HCT116 (cell line): Measurements from ENCODE around the gene PI4KA. TPM values are rescaled to one million over a fixed set of nuclear protein-coding genes. Genes with fewer than 3 reads are reported as not detected.
"Not testable (repeated sequence)": the region's sequence is repeated elsewhere in the genome, so short reads cannot be mapped to it uniquely, and the experiment has no call there.

Experiments used
- ATAC-seq: fragments of 200-7000 bp; cut with Tn5 transposase; 2 replicates; pipeline ENCODE4 v1.9.1; 2020; ENCODE audit warnings: mild to moderate bottlenecking, moderate library complexity
- BruUV-seq: library from RNA; stranded (reverse); fragments of 400-500 nt; replicated peaks from 2 replicates; lab custom pipeline; 2021; lab: Mats Ljungman, UMichigan
- CTCF ChIA-PET: fragments of 300-600 bp; sonication (Branson Sonifier 250); formaldehyde crosslinking; loops from one replicate; lab custom pipeline; 2021; ENCODE audit warnings: antibody characterized with exemption; lab: Charles Lee
- POLR2A ChIA-PET: fragments of 300-600, 350-600 bp; sonication (Branson Sonifier 250); formaldehyde crosslinking; loops from one replicate; lab custom pipeline; 2021; ENCODE audit warnings: antibody characterized with exemption; lab: Charles Lee
- RAD21 ChIA-PET, 2 experiments: fragments of 300-600 bp; sonication (Branson Sonifier 250); formaldehyde crosslinking; loops; one replicate each; lab custom pipeline; 2023; ENCODE audit warnings: low total read pairs in 2 of 2; ENCODE audit not compliant: uncharacterized antibody in 2 of 2, unreplicated experiment in 2 of 2, low non-redundant PET in 1 of 2; lab: Charles Lee
- DNase-seq: peaks from one replicate; pipeline ENCODE4 v3.0.0-alpha.2; 2010; ENCODE audit warnings: low read depth, low spot score
- H2AFZ ChIP-seq: fragments of 200-600 bp; shearing (Covaris generic), sonication (generic); 2 replicates; pipeline ENCODE4 v1.6.1; 2017; ENCODE audit warnings: low read depth, mixed run types, mixed read lengths, antibody characterized with exemption, low read length; ENCODE audit not compliant: poor library complexity, severe bottlenecking
- H3K27ac ChIP-seq: 2 replicates; pipeline ENCODE4 v1.5.1; 2012; ENCODE audit warnings: low read depth, low read length
- H3K27me3 ChIP-seq: fragments of 200-600 bp; sonication (generic); 2 replicates; pipeline ENCODE4 v1.6.1; 2016; ENCODE audit warnings: mixed run types, low read length, mixed read lengths; ENCODE audit not compliant: insufficient read depth
- H3K36me3 ChIP-seq, 2 experiments: fragments of 200-500 bp in 1 of 2; fragments of 200-600 bp in 1 of 2; sonication (Bioruptor generic) in 1 of 2; sonication (generic) in 1 of 2; 2 replicates each; pipeline versions ENCODE4 v1.5.1 to v1.6.1; 2014 to 2016; ENCODE audit warnings: low read length in 2 of 2, inconsistent platforms in 1 of 2, mixed read lengths in 1 of 2, mixed run types in 1 of 2; ENCODE audit not compliant: insufficient read depth in 2 of 2, control insufficient read depth in 1 of 2
- H3K4me1 ChIP-seq, 2 experiments: fragments of 200-600 bp in 1 of 2; sonication (generic) in 1 of 2; 2 replicates each; pipeline versions ENCODE4 v1.5.1 to v1.6.1; 2012 to 2017; ENCODE audit warnings: low read length in 2 of 2, inconsistent platforms in 1 of 2, mild to moderate bottlenecking in 1 of 2, mixed read lengths in 1 of 2, mixed run types in 1 of 2, moderate library complexity in 1 of 2; ENCODE audit not compliant: insufficient read depth in 2 of 2, control insufficient read depth in 1 of 2
- H3K4me2 ChIP-seq: fragments of 200-600 bp; sonication (generic); 2 replicates; pipeline ENCODE4 v1.6.1; 2017; ENCODE audit warnings: mixed run types, low read length, mixed read lengths
- H3K4me3 ChIP-seq, 2 experiments: fragments of 200-600 bp in 1 of 2; sonication (generic) in 1 of 2; replicated peaks in 1 of 2; 2 replicates each; pipeline ENCODE4 v1.5.1; 2011 to 2016; ENCODE audit warnings: low read length in 2 of 2, control low read depth in 1 of 2, low read depth in 1 of 2, mild to moderate bottlenecking in 1 of 2, mixed read lengths in 1 of 2, mixed run types in 1 of 2
- H3K79me2 ChIP-seq: fragments of 200-600 bp; sonication (generic); 2 replicates; pipeline ENCODE4 v1.6.1; 2017; ENCODE audit warnings: mild to moderate bottlenecking, mixed run types, low read length, moderate library complexity, mixed read lengths; ENCODE audit not compliant: insufficient read depth
- H3K9ac ChIP-seq: fragments of 200-600 bp; sonication (generic); 2 replicates; pipeline ENCODE4 v1.6.1; 2016; ENCODE audit warnings: low read length, mixed read lengths
- H3K9me2 ChIP-seq: fragments of 200-600 bp; sonication (generic), shearing (Covaris generic); 2 replicates; pipeline ENCODE4 v1.6.1; 2017; ENCODE audit warnings: mixed run types, mild to moderate bottlenecking, moderate library complexity; ENCODE audit not compliant: insufficient read depth
- H3K9me3 ChIP-seq, 2 experiments: fragments of 200-500 bp in 1 of 2; fragments of 200-600 bp in 1 of 2; sonication (Bioruptor generic) in 1 of 2; sonication (generic) in 1 of 2; 2 replicates each; pipeline ENCODE4 v1.6.1; 2014 to 2017; ENCODE audit warnings: low read length in 2 of 2, mixed read lengths in 2 of 2, inconsistent platforms in 1 of 2, low read depth in 1 of 2, mild to moderate bottlenecking in 1 of 2, mixed run types in 1 of 2, moderate library complexity in 1 of 2; ENCODE audit not compliant: control insufficient read depth in 1 of 2, insufficient read depth in 1 of 2
- H4K20me1 ChIP-seq: fragments of 200-600 bp; sonication (generic), shearing (Covaris generic); 2 replicates; pipeline ENCODE4 v1.6.1; 2017; ENCODE audit warnings: mixed run types, mild to moderate bottlenecking, moderate library complexity; ENCODE audit not compliant: insufficient read depth
- POLR2A ChIP-seq: IDR thresholded peaks from 2 replicates; pipeline ENCODE4 v1.7.0; 2011; ENCODE audit warnings: borderline replicate concordance; ENCODE audit not compliant: insufficient read depth, insufficient read length; ENCODE audit errors: extremely low read depth
- RAD21 ChIP-seq: IDR thresholded peaks from 2 replicates; pipeline ENCODE4 v1.6.1; 2012; ENCODE audit warnings: low read depth, mild to moderate bottlenecking
- SIN3A ChIP-seq: IDR thresholded peaks from 2 replicates; pipeline ENCODE4 v1.6.1; 2012; ENCODE audit warnings: low read depth
- SRF ChIP-seq: IDR thresholded peaks from 2 replicates; pipeline ENCODE4 v1.6.1; 2012; ENCODE audit warnings: low read depth
- YY1 ChIP-seq: IDR thresholded peaks from 2 replicates; pipeline ENCODE4 v1.6.1; 2011; ENCODE audit warnings: low read length, low read depth, moderate library complexity, mild to moderate bottlenecking; ENCODE audit not compliant: insufficient replicate concordance; ENCODE audit errors: extremely low read depth
- ZFX ChIP-seq: fragments of 450-650 bp; IDR thresholded peaks from 2 replicates; pipeline ENCODE4 v1.6.1; 2017
- intact Hi-C: fragments of 100-400 bp; cut with micrococcal nuclease; formaldehyde crosslinking; loops from 2 replicates; pipeline ENCODE4 v1.10.0; 2022
- total RNA-seq: library from RNA; stranded (reverse); gene quantifications from one replicate; pipeline ENCODE4 v1.2.1, GENCODE V29; 2021; ENCODE audit not compliant: unreplicated experiment
- TF ChIP-seq, protein P1 (sequence below): IDR thresholded peaks from 2 replicates; pipeline ENCODE4 v1.6.1; 2012

The PI4KA gene
- total RNA-seq, 1 experiment from 2014 or later = 59.6 TPM

DNA sequence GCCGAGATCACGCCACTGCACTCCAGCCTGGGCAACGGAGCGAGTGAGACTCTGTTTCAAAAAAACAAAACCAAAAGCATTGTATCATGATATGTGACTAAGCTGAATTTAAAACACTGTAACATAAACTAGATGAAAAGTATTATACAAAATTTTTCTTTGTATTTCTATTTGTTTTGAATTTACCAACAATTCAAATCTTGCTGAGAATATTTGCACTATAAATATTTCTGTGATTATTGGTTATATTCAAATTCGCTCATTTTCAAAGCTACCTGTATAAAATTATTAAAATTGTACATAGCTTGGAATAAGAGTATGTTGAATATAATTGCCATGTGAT, 186.6 kb downstream of the PI4KA start:
- POLR2A ChIA-PET = no interaction called here
- Histone ChIP-seq H3K27ac (no peak overlapping the region), H4K20me1 (no peaks in the 10 kb centered on the region), H3K36me3 (no peaks in the 10 kb centered on the region), H3K4me2 (no peak overlapping the region), H3K27me3 (no peaks in the 10 kb centered on the region), H3K9ac (no peak overlapping the region), H3K79me2 (no peaks in the 10 kb centered on the region), H3K9me2 (no peaks in the 10 kb centered on the region)
- RAD21 ChIA-PET = no interaction called here
- intact Hi-C loops = no loop called here
- ATAC-seq = no peak
- TF ChIP-seq SRF (no peak), YY1 (no peak)
- TF ChIP-seq, protein P1, sequence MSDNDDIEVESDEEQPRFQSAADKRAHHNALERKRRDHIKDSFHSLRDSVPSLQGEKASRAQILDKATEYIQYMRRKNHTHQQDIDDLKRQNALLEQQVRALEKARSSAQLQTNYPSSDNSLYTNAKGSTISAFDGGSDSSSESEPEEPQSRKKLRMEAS = no peak
- TF ChIP-seq, all 23 proteins: peak for 0
- Histone ChIP-seq H3K4me1 (no peaks in the 10 kb centered on the region), H3K9me3 (no peaks in the 10 kb centered on the region), H2AFZ (no peak overlapping the region), H3K4me3 (no peak overlapping the region)
- DNase-seq = no peak
- CTCF ChIA-PET = no interaction called here
- no TSS peak for BruUV-seq

DNA sequence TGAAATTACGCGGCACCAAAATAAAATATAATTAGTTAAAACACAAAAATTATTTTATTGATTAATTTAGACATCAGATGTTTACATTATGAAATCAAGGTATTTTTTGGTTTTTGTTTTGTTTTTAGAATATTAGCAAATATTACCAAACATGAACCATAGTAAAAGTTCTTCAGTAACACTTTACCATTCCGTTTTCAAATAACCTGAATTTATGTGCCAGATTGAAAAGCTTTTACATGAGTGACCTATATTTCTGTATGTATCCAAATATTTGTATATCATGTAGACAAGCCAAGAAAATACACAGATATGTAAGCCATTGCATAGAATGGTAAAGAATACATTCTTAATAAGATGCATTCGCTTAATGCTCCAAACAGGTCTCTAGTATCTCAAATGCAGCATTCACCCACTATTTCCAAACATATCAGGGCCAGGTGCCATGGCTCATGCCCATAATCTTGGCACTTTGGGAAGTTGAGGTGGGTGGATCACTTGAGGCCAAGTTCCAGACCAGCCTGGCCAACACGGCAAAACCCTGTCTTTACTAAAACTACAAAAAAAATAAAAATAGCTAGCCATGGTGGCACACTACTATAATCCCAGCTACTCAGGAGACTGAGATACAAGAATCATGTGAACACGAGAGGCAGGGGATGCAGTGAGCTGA, 187.1 kb downstream of the PI4KA start:
- Histone ChIP-seq H3K9me2 (no peaks in the 10 kb centered on the region), H3K4me2 (no peak overlapping the region), H3K9me3 (no peaks in the 10 kb centered on the region), H2AFZ (no peak overlapping the region), H3K4me1 (no peaks in the 10 kb centered on the region), H3K27me3 (no peaks in the 10 kb centered on the region), H4K20me1 (no peaks in the 10 kb centered on the region), H3K79me2 (no peaks in the 10 kb centered on the region), H3K27ac (no peak overlapping the region), H3K9ac (no peak overlapping the region), H3K4me3 (no peak overlapping the region), H3K36me3 (no peaks in the 10 kb centered on the region)
- DNase-seq (no peak), ATAC-seq (no peak)
- RAD21 ChIA-PET = no interaction called here
- BruUV-seq = no TSS peak
- TF ChIP-seq RAD21 (no peak), SIN3A (no peak), POLR2A (no peak), ZFX (no peak)
- intact Hi-C loops = no loop called here
- CTCF ChIA-PET = no interaction called here
- POLR2A ChIA-PET = no interaction called here

DNA sequence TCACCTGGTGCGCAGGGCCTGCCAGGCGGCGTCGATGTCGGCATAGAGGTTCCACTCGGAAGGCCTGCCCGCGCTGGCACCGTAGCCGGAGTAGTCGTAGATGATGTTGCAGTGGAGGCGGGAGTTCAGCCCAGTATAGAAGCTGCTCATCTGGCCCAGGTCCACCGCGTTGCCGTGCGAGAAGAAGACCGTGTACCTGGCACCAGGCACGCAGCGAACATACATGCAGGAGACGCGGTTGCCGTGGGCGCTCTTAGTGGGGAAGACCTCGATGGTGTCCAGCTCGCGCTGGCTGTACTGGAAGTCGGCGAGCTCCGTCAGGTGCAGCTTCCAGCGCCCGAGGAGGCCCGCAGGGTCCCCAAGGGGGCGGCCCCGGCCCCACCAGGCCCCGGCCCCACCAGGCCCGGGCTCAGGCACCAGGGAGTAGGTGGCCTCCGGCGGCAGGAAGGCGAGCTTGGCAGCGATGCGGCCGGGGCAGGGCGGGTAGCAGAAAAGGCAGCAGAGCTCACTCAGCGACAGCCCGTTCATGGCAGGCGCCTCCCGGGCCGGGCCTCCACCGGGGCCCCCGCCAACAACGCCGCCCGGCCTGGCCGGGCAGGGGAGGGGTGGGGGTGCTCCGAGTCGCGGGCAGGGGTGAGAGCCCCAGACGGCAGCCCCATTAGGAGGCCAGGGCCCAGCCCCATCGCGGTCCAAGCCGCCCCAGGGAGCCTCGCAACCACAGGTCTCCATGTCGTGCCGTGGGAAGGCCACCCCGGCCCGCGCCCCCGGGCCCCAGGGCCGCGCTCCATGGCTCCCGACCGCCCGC, 188.0 kb downstream of the PI4KA start:
- H2AFZ ChIP-seq = not testable (repeated sequence)

More for the DNA sequence above, 188.0 kb downstream of the PI4KA start:
- H3K9me2 ChIP-seq, POLR2A ChIA-PET, H3K36me3 ChIP-seq, H3K9ac ChIP-seq, H3K9me3 ChIP-seq, H4K20me1 ChIP-seq, intact Hi-C loops, BruUV-seq, H3K79me2 ChIP-seq, H3K27ac ChIP-seq, H3K4me2 ChIP-seq, H3K4me3 ChIP-seq, H3K4me1 ChIP-seq, RAD21 ChIA-PET, ATAC-seq, DNase-seq, CTCF ChIA-PET, H3K27me3 ChIP-seq: not testable (repeated sequence)
